K562 (cell line): ENCODE data around the gene CALHM4. TPM values are rescaled to one million over a fixed set of nuclear protein-coding genes. Genes with fewer than 3 reads are reported as not detected.

Experiments
- CCNT2 ChIP-seq: IDR thresholded peaks from 2 replicates; pipeline ENCODE4 v1.6.1; 2011; ENCODE audit warnings: borderline replicate concordance, low read depth, mild to moderate bottlenecking, moderate library complexity, mixed read lengths, low read length; ENCODE audit not compliant: insufficient read length; ENCODE audit errors: extremely low read depth
- ELF2 ChIP-seq: fragments of 250-450 bp; sonication (Bioruptor Pico); IDR thresholded peaks from 2 replicates; pipeline ENCODE4 v1.5.0; 2021; ENCODE audit warnings: mild to moderate bottlenecking
- ETV1 ChIP-seq: fragments of 450-650 bp; conservative IDR thresholded peaks from 2 replicates; pipeline ENCODE4 v1.6.1; 2016; ENCODE audit warnings: missing genetic modification characterization, control low read depth, low read depth, missing compliant biosample characterization
- FOXP1 ChIP-seq: sonication (generic); formaldehyde crosslinking; IDR thresholded peaks from 2 replicates; pipeline ENCODE4 v1.8.0; 2022; ENCODE audit warnings: mild to moderate bottlenecking, missing genetic modification reagents
- GTF2F1 ChIP-seq: IDR thresholded peaks from 2 replicates; pipeline ENCODE4 v1.6.1; 2011; ENCODE audit warnings: low read depth, low read length, improper control_type of control experiment
- HIVEP1 ChIP-seq: fragments of 250-450 bp; sonication (Bioruptor Pico); IDR thresholded peaks from 2 replicates; pipeline ENCODE4 v1.4.0; 2020; ENCODE audit warnings: mild to moderate bottlenecking
- KDM5B ChIP-seq: fragments of 200-600 bp; sonication (generic); IDR thresholded peaks from 2 replicates; pipeline ENCODE4 v1.6.1; 2012; ENCODE audit warnings: low read depth, mild to moderate bottlenecking, moderate library complexity, low read length, control low read depth, inconsistent platforms; ENCODE audit not compliant: insufficient replicate concordance
- KLF13 ChIP-seq: fragments of 450-650 bp; IDR thresholded peaks from 2 replicates; pipeline ENCODE4 v1.6.1; 2016; ENCODE audit warnings: missing genetic modification characterization, low read depth, mild to moderate bottlenecking, missing compliant biosample characterization, moderate library complexity, borderline replicate concordance
- MCM5 ChIP-seq: fragments of 450-650 bp; IDR thresholded peaks from 2 replicates; pipeline ENCODE4 v1.6.1; 2016; ENCODE audit warnings: low read depth
- MYC ChIP-seq, 2 experiments: fragments of 250-450 bp in 1 of 2; sonication (Bioruptor Pico) in 1 of 2; IDR thresholded peaks; 2 replicates each; pipeline versions ENCODE4 v1.5.1 to v1.6.1; 2012 to 2021; ENCODE audit warnings: low read depth in 2 of 2, borderline replicate concordance in 1 of 2, improper control_type of control experiment in 1 of 2, low read length in 1 of 2, mild to moderate bottlenecking in 1 of 2, moderate library complexity in 1 of 2
- NCOA2 ChIP-seq, 2 experiments: fragments of 450-650 bp; IDR thresholded peaks; 2 replicates each; pipeline ENCODE4 v1.6.1; 2018; ENCODE audit warnings: mild to moderate bottlenecking in 2 of 2, moderate library complexity in 1 of 2; ENCODE audit not compliant: partially characterized antibody in 2 of 2
- NFATC3 ChIP-seq: fragments of 450-650 bp; IDR thresholded peaks from 2 replicates; pipeline ENCODE4 v1.6.1; 2017; ENCODE audit warnings: mild to moderate bottlenecking
- NFIC ChIP-seq: fragments of 450-650 bp; IDR thresholded peaks from 2 replicates; pipeline ENCODE4 v1.6.1; 2017; ENCODE audit warnings: mild to moderate bottlenecking, inconsistent platforms
- NKRF ChIP-seq: fragments of 450-650 bp; IDR thresholded peaks from 2 replicates; pipeline ENCODE4 v1.6.1; 2016; ENCODE audit warnings: borderline replicate concordance
- NR2F6 ChIP-seq: fragments of 450-650 bp; formaldehyde crosslinking; IDR thresholded peaks from 2 replicates; pipeline ENCODE4 v1.4.0; 2020; ENCODE audit warnings: mild to moderate bottlenecking
- PML ChIP-seq: IDR thresholded peaks from 2 replicates; pipeline ENCODE4 v1.6.1; 2012; ENCODE audit warnings: low read length, inconsistent platforms
- POLR2A ChIP-seq: fragments of 450-650 bp; conservative IDR thresholded peaks from 2 replicates; pipeline ENCODE4 v1.6.1; 2016
- POLR2H ChIP-seq: IDR thresholded peaks from 2 replicates; pipeline ENCODE4 v1.6.1; 2016; ENCODE audit warnings: missing genetic modification characterization, low read depth, mild to moderate bottlenecking, control low read depth, missing compliant biosample characterization, moderate library complexity
- POU5F1 ChIP-seq: fragments of 150-350 bp; IDR thresholded peaks from 2 replicates; pipeline ENCODE4 v1.6.1; 2014; ENCODE audit warnings: borderline replicate concordance, low read length, low read depth, mild to moderate bottlenecking; ENCODE audit not compliant: partially characterized antibody
- PPARD ChIP-seq: fragments of 250-450 bp; sonication (Bioruptor Pico); IDR thresholded peaks from 2 replicates; pipeline ENCODE4 v1.8.0; 2022; ENCODE audit warnings: inconsistent platforms, mild to moderate bottlenecking, moderate library complexity
- PRMT5 ChIP-seq: sonication (generic); formaldehyde crosslinking; IDR thresholded peaks from 2 replicates; pipeline ENCODE4 v1.5.0; 2020; ENCODE audit warnings: missing genetic modification reagents
- STAT5A ChIP-seq: IDR thresholded peaks from 2 replicates; pipeline ENCODE4 v1.6.1; 2012; ENCODE audit warnings: low read length, inconsistent platforms, borderline replicate concordance
- TBL1XR1 ChIP-seq, 2 experiments: IDR thresholded peaks; 2 replicates each; pipeline ENCODE4 v1.6.1; 2012; ENCODE audit warnings: improper control_type of control experiment in 2 of 2, low read length in 2 of 2, mild to moderate bottlenecking in 1 of 2
- USF1 ChIP-seq: sonication (generic); formaldehyde crosslinking; IDR thresholded peaks from 2 replicates; pipeline ENCODE4 v1.9.0; 2022; ENCODE audit warnings: mild to moderate bottlenecking, missing genetic modification reagents
- polyA plus RNA-seq, 8 experiments: library from polyadenylated mRNA; depleted of rRNA in 4 of 8; stranded (reverse) in 5 of 8; unstranded in 3 of 8; fragments of >200 nt; fragmentation: Nextera tagmentation in 2 of 8; fragmentation: Illumina TruSeq in 1 of 8; extraction: Ambion mirVana in 2 of 8; extraction: Trizol in 1 of 8; gene quantifications; 2 replicates each; pipeline versions ENCODE4 v1.2.1 to v1.2.3, GENCODE V29; 2011 to 2014; ENCODE audit warnings: inconsistent platforms in 1 of 8, missing spikeins in 1 of 8
- total RNA-seq, 7 experiments: library from RNA; depleted of rRNA in 6 of 7; stranded (reverse); fragments of >200 nt in 6 of 7; fragmentation: Illumina TruSeq in 2 of 7; extraction: Trizol in 2 of 7; gene quantifications; 2 replicates each; pipeline versions ENCODE4 v1.2.1 to v1.2.3, GENCODE V29; 2011 to 2021; ENCODE audit warnings: low replicate concordance in 1 of 7

Gene CALHM4
- total and polyA plus RNA-seq, 9 of the 15 experiments (the other 6 are each of a cell fraction or from before 2014, with no cell fraction given): not detected

GRCh38 chr6:116570856-116571682 is 17.5 kb downstream of the CALHM4 start, which contains the start of gene RWDD1 (continued):
- TF ChIP-seq TBL1XR1 (IDR thresholded peaks at IDR 0.05; ENCODE audit: low read length in 2 of 2) (peak; percentile 49; a peak in 3 of 4 replicates), NFATC3 (no peak), HIVEP1 (CRISPR knock-in tag) (no peak), POLR2A (peak; percentile 95), NFIC (peak; percentile 66; the same call in 1 of the 2 replicates), CCNT2 (peak; percentile 87), ETV1 (tag) (0 out of 2 replicates have a peak, but pooled peaks have one; percentile 34), POLR2H (peak; percentile 76), NKRF (peak; percentile 82), KLF13 (tag) (peak; percentile 41; the same call in 1 of the 2 replicates), MCM5 (no peak), MYC (IDR thresholded peaks at IDR 0.05; ENCODE audit: low read depth, low read length) (peak; percentile 84), MYC (CRISPR knock-in tag; IDR thresholded peaks at IDR 0.05; ENCODE audit: borderline replicate concordance, low read depth) (0 out of 2 replicates have a peak, but pooled peaks have one; percentile 30), KDM5B (peak; percentile 91), FOXP1 (CRISPR knock-in tag) (peak; percentile 69; the same call in 1 of the 2 replicates), NCOA2 (IDR thresholded peaks at IDR 0.05; ENCODE audit: partially characterized antibody in 2 of 2) (peak in 1 of 2 experiments; percentile 100), NR2F6 (CRISPR knock-in tag) (no peak), POU5F1 (peak; percentile 54), USF1 (CRISPR knock-in tag) (no peak), ELF2 (CRISPR knock-in tag) (no peak), PRMT5 (no peak), PML (peak; percentile 87), PPARD (CRISPR knock-in tag) (no peak), GTF2F1 (peak; percentile 74; the same call in 1 of the 2 replicates), STAT5A (no peak)
